HepG2 (cell line): ENCODE data around the gene GOT1. TPM values are rescaled to one million over a fixed set of nuclear protein-coding genes. Genes with fewer than 3 reads are reported as not detected.

Source experiments
- ATAC-seq: fragments of 200-7000 bp; cut with Tn5 transposase; 3 replicates; pipeline ENCODE4 v1.9.1; 2020; ENCODE audit warnings: mild to moderate bottlenecking, moderate library complexity
- BruUV-seq: library from RNA; stranded (reverse); fragments of 400-500 nt; replicated peaks from 2 replicates; lab custom pipeline; 2021; lab: Mats Ljungman, UMichigan
- CTCF ChIA-PET: fragments of 300-600 bp; formaldehyde crosslinking; extraction: SDS; loops from one replicate; lab custom pipeline; 2021; ENCODE audit warnings: low total read pairs, inconsistent platforms, low intra/inter-chr PET ratio; lab: Yijun Ruan, JAX
- POLR2A ChIA-PET: fragments of 350-600 bp; sonication (Branson Sonifier 250); formaldehyde crosslinking; loops from one replicate; lab custom pipeline; 2020; ENCODE audit warnings: antibody characterized with exemption, inconsistent platforms; lab: Yijun Ruan, JAX
- DNase-seq: peaks from one replicate; pipeline ENCODE4 v3.0.0-alpha.2; 2015; ENCODE audit warnings: low spot score
- FAIRE-seq: peaks from 3 replicates; lab custom pipeline; 2011; peaks lifted over from hg19 to GRCh38; lab: Jason Lieb, UNC
- H2AFZ ChIP-seq: one replicate; pipeline ENCODE4 v1.6.1; 2011; ENCODE audit warnings: low read length, inconsistent platforms
- H3K27ac ChIP-seq: fragments of 300-600 bp; 3 replicates; pipeline ENCODE4 v1.8.0; 2011; ENCODE audit warnings: mixed run types, mild to moderate bottlenecking, mixed read lengths, low read length, inconsistent platforms; ENCODE audit not compliant: insufficient read depth; ENCODE audit errors: extremely low read length
- H3K27me3 ChIP-seq, 2 experiments: fragments of 200-600 bp in 1 of 2; 2 replicates in 1 of 2; 3 replicates in 1 of 2; pipeline versions ENCODE4 v1.6.0 to v1.8.0; 2011; ENCODE audit warnings: low read length in 2 of 2, mild to moderate bottlenecking in 2 of 2, moderate library complexity in 2 of 2, inconsistent platforms in 1 of 2; ENCODE audit not compliant: insufficient read depth in 2 of 2, control insufficient read depth in 1 of 2
- H3K36me3 ChIP-seq, 2 experiments: fragments of 200-600 bp in 1 of 2; replicated peaks in 1 of 2; 2 replicates in 1 of 2; 3 replicates in 1 of 2; pipeline versions ENCODE4 v1.5.1 to v1.8.0; 2011; ENCODE audit warnings: low read length in 2 of 2, inconsistent platforms in 1 of 2; ENCODE audit not compliant: insufficient read depth in 2 of 2, control insufficient read depth in 1 of 2
- H3K4me1 ChIP-seq: 2 replicates; pipeline ENCODE4 v1.5.1; 2012; ENCODE audit warnings: low read length, inconsistent platforms; ENCODE audit not compliant: insufficient read depth
- H3K4me2 ChIP-seq: 2 replicates; pipeline ENCODE4 v1.6.0; 2011; ENCODE audit warnings: low read depth, low read length, inconsistent platforms
- H3K4me3 ChIP-seq, 3 experiments: fragments of 200-600 bp in 1 of 3; sonication (generic), shearing (Covaris generic) in 1 of 3; replicated peaks in 1 of 3; 2 replicates each; pipeline ENCODE4 v1.5.1; 2011 to 2016; ENCODE audit warnings: low read length in 3 of 3, inconsistent platforms in 2 of 3, low read depth in 2 of 3, mild to moderate bottlenecking in 2 of 3, control low read depth in 1 of 3, mixed read lengths in 1 of 3; ENCODE audit not compliant: insufficient read depth in 1 of 3
- H3K79me2 ChIP-seq: one replicate; pipeline ENCODE4 v1.6.1; 2011; ENCODE audit warnings: low read length, inconsistent platforms; ENCODE audit not compliant: insufficient read depth
- H3K9ac ChIP-seq: 2 replicates; pipeline ENCODE4 v1.6.0; 2011; ENCODE audit warnings: mild to moderate bottlenecking, low read depth, low read length, inconsistent platforms; ENCODE audit not compliant: insufficient read depth
- H3K9me3 ChIP-seq: 2 replicates; pipeline ENCODE4 v1.5.1; 2012; ENCODE audit warnings: mild to moderate bottlenecking, low read length
- H4K20me1 ChIP-seq: 2 replicates; pipeline ENCODE4 v1.6.0; 2011; ENCODE audit warnings: inconsistent platforms, mild to moderate bottlenecking, low read length, moderate library complexity; ENCODE audit not compliant: insufficient read depth
- AGO1 ChIP-seq: fragments of 200-400 bp; formaldehyde crosslinking; IDR thresholded peaks from 2 replicates; pipeline ENCODE4 v1.6.1; 2017; ENCODE audit warnings: mild to moderate bottlenecking, low read depth, low read length, moderate library complexity; ENCODE audit not compliant: poor library complexity, severe bottlenecking
- GZF1 ChIP-seq: sonication (generic); formaldehyde crosslinking; IDR thresholded peaks from 2 replicates; pipeline ENCODE4 v1.5.1; 2020; ENCODE audit warnings: mild to moderate bottlenecking, missing genetic modification reagents
- HHEX ChIP-seq: IDR thresholded peaks from 2 replicates; pipeline ENCODE4 v1.6.1; 2016; ENCODE audit warnings: control low read depth
- MIXL1 ChIP-seq: IDR thresholded peaks from 2 replicates; pipeline ENCODE4 v1.6.1; 2016
- RAD51 ChIP-seq: fragments of 450-650 bp; IDR thresholded peaks from 2 replicates; pipeline ENCODE4 v1.6.1; 2016; ENCODE audit warnings: borderline replicate concordance
- RELA ChIP-seq: sonication (generic); formaldehyde crosslinking; IDR thresholded peaks from 2 replicates; pipeline ENCODE4 v1.4.0; 2020; ENCODE audit warnings: missing genetic modification reagents
- SNAI1 ChIP-seq: sonication (generic); formaldehyde crosslinking; IDR thresholded peaks from 2 replicates; pipeline ENCODE4 v1.5.0; 2020; ENCODE audit warnings: mild to moderate bottlenecking, missing genetic modification reagents, borderline replicate concordance
- TCF12 ChIP-seq, 2 experiments: fragments of 450-650 bp in 1 of 2; sonication (generic) in 1 of 2; formaldehyde crosslinking in 1 of 2; IDR thresholded peaks; 2 replicates each; pipeline versions ENCODE4 v1.6.1 to v1.8.0; 2017 to 2022; ENCODE audit warnings: antibody characterized with exemption in 1 of 2, mild to moderate bottlenecking in 1 of 2, missing genetic modification reagents in 1 of 2, moderate library complexity in 1 of 2
- ZBTB8A ChIP-seq: sonication (generic); formaldehyde crosslinking; IDR thresholded peaks from 2 replicates; pipeline ENCODE4 v1.4.0; 2020; ENCODE audit warnings: mild to moderate bottlenecking, low read depth, missing genetic modification reagents, borderline replicate concordance
- ZKSCAN8 ChIP-seq: IDR thresholded peaks from 2 replicates; pipeline ENCODE4 v1.6.1; 2016; ENCODE audit warnings: borderline replicate concordance, missing genetic modification reagents, missing compliant biosample characterization
- ZNF256 ChIP-seq: sonication (generic); formaldehyde crosslinking; conservative IDR thresholded peaks from 2 replicates; pipeline ENCODE4 v1.4.0; 2020; ENCODE audit warnings: missing genetic modification reagents
- ZNF329 ChIP-seq: sonication (generic); formaldehyde crosslinking; IDR thresholded peaks from 2 replicates; pipeline ENCODE4 v1.9.0; 2021; ENCODE audit warnings: low read depth, mild to moderate bottlenecking, missing genetic modification reagents
- ZNF510 ChIP-seq: sonication (generic); formaldehyde crosslinking; IDR thresholded peaks from 2 replicates; pipeline ENCODE4 v1.4.0; 2020; ENCODE audit warnings: low read depth, mild to moderate bottlenecking, missing genetic modification reagents
- ZNF556 ChIP-seq: sonication (generic); formaldehyde crosslinking; IDR thresholded peaks from 2 replicates; pipeline ENCODE4 v1.4.0; 2020; ENCODE audit warnings: mild to moderate bottlenecking, missing genetic modification reagents, borderline replicate concordance
- ZNF652 ChIP-seq: IDR thresholded peaks from 2 replicates; pipeline ENCODE4 v1.6.1; 2016; ENCODE audit warnings: low read depth, borderline replicate concordance
- WGBS: methylation state at CpG from one replicate; pipeline ENCODE4 v1.1.6; 2017; ENCODE audit warnings: low lambda C conversion rate; 5-methylcytosine and 5-hydroxymethylcytosine counted together
- in situ Hi-C: cut with HindIII; loops from 2 replicates; pipeline ENCODE4 v1.10.0; 2017; ENCODE audit warnings: low pct_unique_long_range_greater_than_20kb; ENCODE audit not compliant: extremely low pct_ligation_motif_present
- intact Hi-C: fragments of 100-400 bp; cut with micrococcal nuclease; formaldehyde crosslinking; loops from one replicate; pipeline ENCODE4 v1.10.0; 2022; ENCODE audit not compliant: unreplicated experiment
- polyA plus RNA-seq, 8 experiments: library from polyadenylated mRNA; depleted of rRNA in 3 of 8; stranded (reverse) in 7 of 8; unstranded in 1 of 8; fragments of >200 nt; fragmentation: Illumina TruSeq in 4 of 8; extraction: Trizol in 4 of 8; gene quantifications; 2 replicates each; pipeline versions ENCODE4 v1.2.1 to v1.2.3, GENCODE V29; 2011 to 2016; ENCODE audit warnings: low read depth in 4 of 8, missing spikeins in 1 of 8, mixed read lengths in 1 of 8; ENCODE audit not compliant: insufficient read depth in 1 of 8
- total RNA-seq, 5 experiments: library from RNA; depleted of rRNA; stranded (reverse); fragments of >200 nt; fragmentation: Illumina TruSeq; extraction: Trizol; gene quantifications; 2 replicates each; pipeline ENCODE4 v1.2.3, GENCODE V29; 2016; ENCODE audit warnings: low read depth in 1 of 5
- TF ChIP-seq, protein P1 (sequence below): sonication (generic); formaldehyde crosslinking; IDR thresholded peaks from 2 replicates; pipeline ENCODE4 v1.8.1; 2023; ENCODE audit warnings: mild to moderate bottlenecking, missing genetic modification reagents, borderline replicate concordance
- TF ChIP-seq, protein P2 (sequence below): sonication (generic); formaldehyde crosslinking; IDR thresholded peaks from 2 replicates; pipeline ENCODE4 v1.5.0; 2020; ENCODE audit warnings: mild to moderate bottlenecking, missing genetic modification reagents
- TF ChIP-seq, protein P3 (sequence below): IDR thresholded peaks from 2 replicates; pipeline ENCODE4 v1.6.1; 2016; ENCODE audit warnings: low read depth, borderline replicate concordance

The GOT1 gene
- total and polyA plus RNA-seq, 2 of the 13 experiments (the other 11 are each of a cell fraction or from before 2014, with no cell fraction given), result 81.2 to 102 TPM

DNA sequence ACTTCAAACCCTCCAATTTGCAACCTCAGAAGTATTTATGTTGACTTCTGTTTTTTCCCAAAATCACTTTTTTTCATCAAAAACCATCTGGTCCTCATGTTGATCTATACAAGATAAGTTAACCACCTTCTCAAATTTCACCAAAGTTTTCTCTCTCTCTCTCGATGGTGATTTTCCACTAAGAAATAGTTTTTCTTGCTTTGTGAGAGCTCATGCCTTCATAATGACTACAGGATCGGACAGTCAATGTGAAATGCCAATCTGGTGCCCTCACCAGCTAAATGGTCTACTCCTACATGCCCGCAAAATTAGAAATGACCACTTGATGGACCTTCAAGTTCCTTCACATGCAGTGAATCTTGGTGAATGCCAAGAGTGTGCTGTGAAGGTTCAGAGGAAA is 60.9 kb downstream of the GOT1 start:
- H2AFZ ChIP-seq, result no peak overlapping the region
- BruUV-seq, result no TSS peak
- H4K20me1 ChIP-seq, result no peaks in the 10 kb centered on the region
- intact Hi-C loops, result no loop called here
- peaks cover 34% of the 10 kb centered on the region; the same call in 1 of the 2 replicates for H3K4me1 ChIP-seq
- TF ChIP-seq ZKSCAN8 (CRISPR knock-in tag) (no peak), GZF1 (CRISPR knock-in tag) (no peak), HHEX (CRISPR knock-in tag) (no peak), ZNF329 (CRISPR knock-in tag) (no peak), ZNF652 (no peak), MIXL1 (CRISPR knock-in tag) (no peak)
- TF ChIP-seq, all 625 proteins: peak for 0
- 71% methylated on average over 3 of the region's 3 CpGs for WGBS
- no peak for DNase-seq
- H3K79me2 ChIP-seq, result no peaks in the 10 kb centered on the region
- H3K4me2 ChIP-seq, result no peak overlapping the region
- ATAC-seq, result no peak
- no peaks in the 10 kb centered on the region for H3K27me3 ChIP-seq
- FAIRE-seq, result no peak
- H3K27ac ChIP-seq, result no peak overlapping the region
- ChIA-PET CTCF (no interaction called here), POLR2A (no interaction called here)
- no peaks in the 10 kb centered on the region for H3K9me3 ChIP-seq
- no peak overlapping the region for H3K9ac ChIP-seq
- in situ Hi-C loops, result no loop called here
- H3K4me3 ChIP-seq, result no peak overlapping the region
- H3K36me3 ChIP-seq, result no peaks in the 10 kb centered on the region; a peak in 1 of 5 replicates

DNA sequence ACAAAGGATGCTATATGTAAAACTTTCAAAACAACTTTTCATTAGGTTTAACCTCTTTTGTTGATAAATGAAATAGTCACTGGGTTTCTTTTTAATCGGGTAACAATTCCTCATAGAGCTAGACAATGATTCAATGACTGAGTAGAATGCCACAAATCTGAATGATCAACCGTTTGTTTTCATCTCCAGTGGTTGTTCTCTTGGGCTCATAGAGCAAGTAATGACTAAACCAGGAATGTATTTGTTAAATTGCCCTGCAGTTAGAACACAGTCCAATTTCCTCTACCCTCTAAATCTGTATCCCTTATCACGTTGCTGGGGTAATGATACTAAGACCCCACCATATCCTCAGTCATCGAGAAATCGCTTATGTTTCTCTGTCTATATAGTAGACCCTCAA is 61.3 kb downstream of the GOT1 start:
- FAIRE-seq (no peak), DNase-seq (no peak), ATAC-seq (no peak)
- ChIA-PET POLR2A (no interaction called here), CTCF (no interaction called here)
- Histone ChIP-seq H3K4me3 (no peak overlapping the region), H3K36me3 (no peaks in the 10 kb centered on the region; a peak in 1 of 5 replicates), H3K4me2 (no peak overlapping the region), H3K4me1 (peaks cover 34% of the 10 kb centered on the region; the same call in 1 of the 2 replicates), H3K9ac (no peak overlapping the region), H3K9me3 (no peaks in the 10 kb centered on the region), H2AFZ (no peak overlapping the region), H3K79me2 (no peaks in the 10 kb centered on the region), H4K20me1 (no peaks in the 10 kb centered on the region), H3K27me3 (no peaks in the 10 kb centered on the region), H3K27ac (no peak overlapping the region)
- intact Hi-C loops (no loop called here), in situ Hi-C loops (no loop called here)
- TSS peak; percentile 29 for BruUV-seq
- WGBS, result 57% methylated on average over 5 of the region's 5 CpGs
- TF ChIP-seq ZNF256 (CRISPR knock-in tag), result no peak
- no peak for TF ChIP-seq ZBTB8A (CRISPR knock-in tag)
- no peak for TF ChIP-seq RELA (CRISPR knock-in tag)
- TF ChIP-seq, protein P1, sequence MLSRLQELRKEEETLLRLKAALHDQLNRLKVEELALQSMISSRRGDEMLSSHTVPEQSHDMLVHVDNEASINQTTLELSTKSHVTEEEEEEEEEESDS, result no peak
- TF ChIP-seq, protein P2, sequence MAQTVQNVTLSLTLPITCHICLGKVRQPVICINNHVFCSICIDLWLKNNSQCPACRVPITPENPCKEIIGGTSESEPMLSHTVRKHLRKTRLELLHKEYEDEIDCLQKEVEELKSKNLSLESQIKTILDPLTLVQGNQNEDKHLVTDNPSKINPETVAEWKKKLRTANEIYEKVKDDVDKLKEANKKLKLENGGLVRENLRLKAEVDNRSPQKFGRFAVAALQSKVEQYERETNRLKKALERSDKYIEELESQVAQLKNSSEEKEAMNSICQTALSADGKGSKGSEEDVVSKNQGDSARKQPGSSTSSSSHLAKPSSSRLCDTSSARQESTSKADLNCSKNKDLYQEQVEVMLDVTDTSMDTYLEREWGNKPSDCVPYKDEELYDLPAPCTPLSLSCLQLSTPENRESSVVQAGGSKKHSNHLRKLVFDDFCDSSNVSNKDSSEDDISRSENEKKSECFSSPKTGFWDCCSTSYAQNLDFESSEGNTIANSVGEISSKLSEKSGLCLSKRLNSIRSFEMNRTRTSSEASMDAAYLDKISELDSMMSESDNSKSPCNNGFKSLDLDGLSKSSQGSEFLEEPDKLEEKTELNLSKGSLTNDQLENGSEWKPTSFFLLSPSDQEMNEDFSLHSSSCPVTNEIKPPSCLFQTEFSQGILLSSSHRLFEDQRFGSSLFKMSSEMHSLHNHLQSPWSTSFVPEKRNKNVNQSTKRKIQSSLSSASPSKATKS (CRISPR knock-in tag), result no peak
- TF ChIP-seq RAD51, result no peak
- TF ChIP-seq SNAI1, result no peak
- TF ChIP-seq, protein P3, sequence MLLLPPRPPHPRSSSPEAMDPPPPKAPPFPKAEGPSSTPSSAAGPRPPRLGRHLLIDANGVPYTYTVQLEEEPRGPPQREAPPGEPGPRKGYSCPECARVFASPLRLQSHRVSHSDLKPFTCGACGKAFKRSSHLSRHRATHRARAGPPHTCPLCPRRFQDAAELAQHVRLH, result no peak
- TF ChIP-seq AGO1, result no peak
- TF ChIP-seq ZNF556, result no peak
- no peak for TF ChIP-seq TCF12 (IDR thresholded peaks at IDR 0.05)
- TF ChIP-seq TCF12 (CRISPR knock-in tag; IDR thresholded peaks at IDR 0.05), result no peak
- TF ChIP-seq ZNF510 (CRISPR knock-in tag), result no peak
